AG04450 (cell line): ENCODE results near the gene MAPKAP1. TPM values are rescaled to one million over a fixed set of nuclear protein-coding genes. Genes with fewer than 3 reads are reported as not detected.

ENCODE experiments used
- CTCF ChIA-PET: fragments of 300-600, 350-600 bp; formaldehyde crosslinking; extraction: SDS; loops from one replicate; lab custom pipeline; 2022; ENCODE audit warnings: antibody characterized with exemption, inconsistent platforms; lab: Charles Lee
- POLR2A ChIA-PET: fragments of 350-600 bp; formaldehyde crosslinking; extraction: SDS; loops from one replicate; lab custom pipeline; 2021; ENCODE audit warnings: antibody characterized with exemption, inconsistent platforms; lab: Yijun Ruan, JAX
- DNase-seq: peaks from one replicate; pipeline ENCODE4 v3.0.0-alpha.2; 2011; ENCODE audit warnings: low read depth, low spot score
- H3K27ac ChIP-seq: one replicate; pipeline ENCODE4 v1.5.1; 2012; ENCODE audit warnings: low read depth, low read length, control low read depth
- H3K27me3 ChIP-seq: one replicate; pipeline ENCODE4 v1.6.0; 2012; ENCODE audit warnings: low read length; ENCODE audit not compliant: control insufficient read depth, insufficient read depth
- H3K4me3 ChIP-seq: 2 replicates; pipeline ENCODE4 v1.5.1; 2011; ENCODE audit warnings: mild to moderate bottlenecking, low read depth, low read length, control low read depth
- H3K9me3 ChIP-seq: 2 replicates; pipeline ENCODE4 v1.5.1; 2012; ENCODE audit warnings: low read length; ENCODE audit not compliant: control insufficient read depth, insufficient read depth
- CTCF ChIP-seq: IDR thresholded peaks from 2 replicates; pipeline ENCODE4 v1.5.1; 2011; ENCODE audit warnings: low read depth, low read length, control low read depth, inconsistent platforms
- polyA plus RNA-seq: library from polyadenylated mRNA; depleted of rRNA; stranded (reverse); fragments of >200 nt; gene quantifications from 2 replicates; pipeline ENCODE4 v1.2.3, GENCODE V29; 2011

Gene MAPKAP1
- polyA plus RNA-seq, 1 experiment, result 140 TPM

DNA sequence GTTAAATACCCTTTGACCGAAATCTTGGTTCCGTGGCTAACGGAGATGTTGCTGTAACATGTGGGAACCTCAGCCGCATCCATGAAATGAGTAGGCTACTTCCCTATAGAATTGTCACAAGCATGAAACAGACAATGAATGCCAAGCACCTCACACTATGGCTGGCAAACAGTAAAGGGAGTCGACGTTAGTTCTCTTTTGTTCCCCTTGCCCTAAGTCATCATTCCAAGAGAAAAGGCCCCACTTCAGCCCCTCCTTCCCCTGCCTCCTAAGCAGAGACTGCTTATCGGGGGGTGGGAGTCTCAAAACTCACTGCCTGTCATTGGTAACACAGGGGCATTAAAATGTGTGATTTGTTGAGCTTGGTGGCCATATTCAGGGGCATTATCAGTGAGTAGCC lies 159.6 kb downstream of the MAPKAP1 start:
- no peaks in the 10 kb centered on the region for H3K9me3 ChIP-seq
- no peak overlapping the region for H3K4me3 ChIP-seq
- POLR2A ChIA-PET, result interaction anchor here (0.6 kb wide), 1 partner anchor 79 kb away, joined by 5 read pairs; no protein-coding TSS in a partner anchor
- TF ChIP-seq CTCF, result no peak
- no peak for DNase-seq
- CTCF ChIA-PET, result interaction anchor here (2.7 kb wide), 1 partner anchor 11 kb away, joined by 18 read pairs; no protein-coding TSS in a partner anchor
- H3K27me3 ChIP-seq, result no peaks in the 10 kb centered on the region
- no peak overlapping the region for H3K27ac ChIP-seq

GRCh38 chr9:125545845-125546244 lies 161.2 kb downstream of the MAPKAP1 start:
- peak overlapping the region; percentile 53 for H3K27ac ChIP-seq

GRCh38 chr9:125544988-125545651 lies 161.9 kb downstream of the MAPKAP1 start:
- H3K27ac ChIP-seq, result peak overlapping the region; percentile 66
- CTCF ChIA-PET, result interaction anchor here (0.5 to 2.3 kb wide), 4 partner anchors 10 to 137 kb away, joined by 3 to 13 read pairs (median 5); no protein-coding TSS in a partner anchor

More at GRCh38 chr9:125545845-125546244, 161.2 kb downstream of the MAPKAP1 start:
- ChIA-PET POLR2A (interaction anchor here (1.5 kb wide), 1 partner anchor 161 kb away, joined by 4 read pairs; the partner anchor contains the start of gene MAPKAP1), CTCF (no interaction called here)
- DNase-seq, result no peak
- H3K4me3 ChIP-seq, result no peak overlapping the region
- H3K9me3 ChIP-seq, result no peaks in the 10 kb centered on the region
- H3K27me3 ChIP-seq, result no peaks in the 10 kb centered on the region
- no peak for TF ChIP-seq CTCF

GRCh38 chr9:125544484-125544883 lies 162.5 kb downstream of the MAPKAP1 start:
- TF ChIP-seq CTCF, result no peak
- Histone ChIP-seq H3K4me3 (no peak overlapping the region), H3K27me3 (no peaks in the 10 kb centered on the region), H3K9me3 (no peaks in the 10 kb centered on the region), H3K27ac (peak overlapping the region; percentile 66)
- no peak for DNase-seq
- CTCF ChIA-PET, result interaction anchor here (1.9 to 2.3 kb wide), 3 partner anchors 9 to 137 kb away, joined by 5 to 13 read pairs (median 5); no protein-coding TSS in a partner anchor
- POLR2A ChIA-PET, result interaction anchor here (0.7 to 1.5 kb wide), 5 partner anchors 18 to 163 kb away, joined by 3 to 8 read pairs (median 4); partner anchors contain the start of gene MAPKAP1

More at GRCh38 chr9:125544988-125545651, 161.9 kb downstream of the MAPKAP1 start:
- no peak for TF ChIP-seq CTCF
- peak; percentile 74 for DNase-seq
- POLR2A ChIA-PET, result interaction anchor here (0.7 to 1.5 kb wide), 5 partner anchors 19 to 162 kb away, joined by 3 to 8 read pairs (median 4); partner anchors contain the start of gene MAPKAP1
- H3K27me3 ChIP-seq, result no peaks in the 10 kb centered on the region
- H3K4me3 ChIP-seq, result no peak overlapping the region
- no peaks in the 10 kb centered on the region for H3K9me3 ChIP-seq

DNA sequence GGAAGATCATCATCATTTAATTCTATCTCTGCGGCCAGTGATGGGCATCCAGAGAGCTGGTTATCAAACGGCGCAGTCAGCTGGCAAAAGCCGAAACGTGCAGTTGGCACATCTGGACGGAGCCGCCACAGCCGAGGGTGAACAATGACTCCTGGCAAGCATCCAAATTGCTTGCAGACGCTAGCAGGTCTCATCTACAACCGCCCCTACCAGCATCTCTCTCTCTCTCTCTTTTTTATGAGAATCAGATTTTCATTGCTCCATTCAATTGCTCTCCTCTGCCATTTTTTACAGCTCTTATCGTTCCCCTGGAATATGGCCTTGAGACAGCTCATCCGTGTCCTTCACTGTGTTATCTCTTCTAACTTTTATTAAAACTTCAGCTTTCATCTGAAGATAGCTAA lies 165.2 kb downstream of the MAPKAP1 start:
- TF ChIP-seq CTCF, result no peak
- ChIA-PET CTCF (interaction anchor here (2.9 kb wide), 1 partner anchor 17 kb away, joined by 18 read pairs; no protein-coding TSS in a partner anchor), POLR2A (interaction anchor here (0.7 kb wide), 1 partner anchor 133 kb away, joined by 3 read pairs; no protein-coding TSS in a partner anchor)
- Histone ChIP-seq H3K9me3 (no peaks in the 10 kb centered on the region), H3K27ac (no peak overlapping the region), H3K4me3 (no peak overlapping the region), H3K27me3 (no peaks in the 10 kb centered on the region)
- no peak for DNase-seq
